H1 (cell line): Measurements from ENCODE around the gene NHS. TPM values are rescaled to one million over a fixed set of nuclear protein-coding genes. Genes with fewer than 3 reads are reported as not detected.

Experiments
- EGR1 ChIP-seq: IDR thresholded peaks from 2 replicates; pipeline ENCODE4 v1.6.1; 2011; ENCODE audit warnings: low read depth, low read length, borderline replicate concordance
- TAF1 ChIP-seq: IDR thresholded peaks from 2 replicates; pipeline ENCODE4 v1.6.1; 2011; ENCODE audit warnings: mild to moderate bottlenecking, low read depth, low read length
- polyA plus RNA-seq, 7 experiments: library from polyadenylated mRNA; depleted of rRNA in 3 of 7; stranded (reverse) in 5 of 7; unstranded in 2 of 7; fragments of >200 nt in 5 of 7; fragments of 200-250 nt in 2 of 7; gene quantifications; 1 replicate in 5 of 7; 2 replicates in 1 of 7; 4 replicates in 1 of 7; pipeline versions ENCODE4 v1.2.1 to v1.2.3, GENCODE V29; 2011 to 2013; ENCODE audit warnings: missing spikeins in 2 of 7, mixed read lengths in 2 of 7
- total RNA-seq: library from RNA; stranded (reverse); fragmentation: NEBNext Ultra II Directional; extraction: Animal tissue kit (Norgen Biotek cat#: 25700); gene quantifications from 2 replicates; pipeline ENCODE4 v1.2.1, GENCODE V29; 2021
- TF ChIP-seq, protein P1 (sequence below): fragments of 300-600 bp; sonication (generic); IDR thresholded peaks from 2 replicates; pipeline ENCODE4 v1.7.1; 2012; ENCODE audit warnings: low read length, moderate library complexity, mild to moderate bottlenecking, inconsistent platforms; ENCODE audit not compliant: insufficient replicate concordance

Gene NHS
- total and polyA plus RNA-seq, 2 of the 8 experiments (the other 6 are each of a cell fraction or from before 2014, with no cell fraction given), result 2.2 to 6.7 TPM

DNA sequence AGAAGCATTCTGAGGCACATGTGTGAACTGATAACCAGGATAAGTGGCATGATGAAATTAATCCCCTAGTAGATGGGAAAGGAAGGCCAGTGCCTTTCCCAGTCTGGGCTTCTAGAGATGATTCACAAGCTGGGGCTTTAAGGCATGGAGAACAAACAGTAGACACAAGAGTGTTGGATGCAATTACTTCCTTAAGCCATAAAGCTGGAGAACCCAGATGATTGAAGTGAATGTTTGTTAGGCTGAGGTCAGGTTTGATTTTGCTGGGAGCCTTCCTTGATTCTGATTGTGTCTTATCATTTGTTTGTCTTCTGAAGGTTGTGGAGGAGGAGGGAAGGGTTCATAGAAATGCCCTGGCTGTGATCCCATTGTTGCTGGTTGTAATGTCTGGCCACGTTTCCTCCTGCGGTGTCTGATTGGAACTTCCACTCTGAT is 125.2 kb downstream of the NHS start (continued):
- TF ChIP-seq, protein P1, sequence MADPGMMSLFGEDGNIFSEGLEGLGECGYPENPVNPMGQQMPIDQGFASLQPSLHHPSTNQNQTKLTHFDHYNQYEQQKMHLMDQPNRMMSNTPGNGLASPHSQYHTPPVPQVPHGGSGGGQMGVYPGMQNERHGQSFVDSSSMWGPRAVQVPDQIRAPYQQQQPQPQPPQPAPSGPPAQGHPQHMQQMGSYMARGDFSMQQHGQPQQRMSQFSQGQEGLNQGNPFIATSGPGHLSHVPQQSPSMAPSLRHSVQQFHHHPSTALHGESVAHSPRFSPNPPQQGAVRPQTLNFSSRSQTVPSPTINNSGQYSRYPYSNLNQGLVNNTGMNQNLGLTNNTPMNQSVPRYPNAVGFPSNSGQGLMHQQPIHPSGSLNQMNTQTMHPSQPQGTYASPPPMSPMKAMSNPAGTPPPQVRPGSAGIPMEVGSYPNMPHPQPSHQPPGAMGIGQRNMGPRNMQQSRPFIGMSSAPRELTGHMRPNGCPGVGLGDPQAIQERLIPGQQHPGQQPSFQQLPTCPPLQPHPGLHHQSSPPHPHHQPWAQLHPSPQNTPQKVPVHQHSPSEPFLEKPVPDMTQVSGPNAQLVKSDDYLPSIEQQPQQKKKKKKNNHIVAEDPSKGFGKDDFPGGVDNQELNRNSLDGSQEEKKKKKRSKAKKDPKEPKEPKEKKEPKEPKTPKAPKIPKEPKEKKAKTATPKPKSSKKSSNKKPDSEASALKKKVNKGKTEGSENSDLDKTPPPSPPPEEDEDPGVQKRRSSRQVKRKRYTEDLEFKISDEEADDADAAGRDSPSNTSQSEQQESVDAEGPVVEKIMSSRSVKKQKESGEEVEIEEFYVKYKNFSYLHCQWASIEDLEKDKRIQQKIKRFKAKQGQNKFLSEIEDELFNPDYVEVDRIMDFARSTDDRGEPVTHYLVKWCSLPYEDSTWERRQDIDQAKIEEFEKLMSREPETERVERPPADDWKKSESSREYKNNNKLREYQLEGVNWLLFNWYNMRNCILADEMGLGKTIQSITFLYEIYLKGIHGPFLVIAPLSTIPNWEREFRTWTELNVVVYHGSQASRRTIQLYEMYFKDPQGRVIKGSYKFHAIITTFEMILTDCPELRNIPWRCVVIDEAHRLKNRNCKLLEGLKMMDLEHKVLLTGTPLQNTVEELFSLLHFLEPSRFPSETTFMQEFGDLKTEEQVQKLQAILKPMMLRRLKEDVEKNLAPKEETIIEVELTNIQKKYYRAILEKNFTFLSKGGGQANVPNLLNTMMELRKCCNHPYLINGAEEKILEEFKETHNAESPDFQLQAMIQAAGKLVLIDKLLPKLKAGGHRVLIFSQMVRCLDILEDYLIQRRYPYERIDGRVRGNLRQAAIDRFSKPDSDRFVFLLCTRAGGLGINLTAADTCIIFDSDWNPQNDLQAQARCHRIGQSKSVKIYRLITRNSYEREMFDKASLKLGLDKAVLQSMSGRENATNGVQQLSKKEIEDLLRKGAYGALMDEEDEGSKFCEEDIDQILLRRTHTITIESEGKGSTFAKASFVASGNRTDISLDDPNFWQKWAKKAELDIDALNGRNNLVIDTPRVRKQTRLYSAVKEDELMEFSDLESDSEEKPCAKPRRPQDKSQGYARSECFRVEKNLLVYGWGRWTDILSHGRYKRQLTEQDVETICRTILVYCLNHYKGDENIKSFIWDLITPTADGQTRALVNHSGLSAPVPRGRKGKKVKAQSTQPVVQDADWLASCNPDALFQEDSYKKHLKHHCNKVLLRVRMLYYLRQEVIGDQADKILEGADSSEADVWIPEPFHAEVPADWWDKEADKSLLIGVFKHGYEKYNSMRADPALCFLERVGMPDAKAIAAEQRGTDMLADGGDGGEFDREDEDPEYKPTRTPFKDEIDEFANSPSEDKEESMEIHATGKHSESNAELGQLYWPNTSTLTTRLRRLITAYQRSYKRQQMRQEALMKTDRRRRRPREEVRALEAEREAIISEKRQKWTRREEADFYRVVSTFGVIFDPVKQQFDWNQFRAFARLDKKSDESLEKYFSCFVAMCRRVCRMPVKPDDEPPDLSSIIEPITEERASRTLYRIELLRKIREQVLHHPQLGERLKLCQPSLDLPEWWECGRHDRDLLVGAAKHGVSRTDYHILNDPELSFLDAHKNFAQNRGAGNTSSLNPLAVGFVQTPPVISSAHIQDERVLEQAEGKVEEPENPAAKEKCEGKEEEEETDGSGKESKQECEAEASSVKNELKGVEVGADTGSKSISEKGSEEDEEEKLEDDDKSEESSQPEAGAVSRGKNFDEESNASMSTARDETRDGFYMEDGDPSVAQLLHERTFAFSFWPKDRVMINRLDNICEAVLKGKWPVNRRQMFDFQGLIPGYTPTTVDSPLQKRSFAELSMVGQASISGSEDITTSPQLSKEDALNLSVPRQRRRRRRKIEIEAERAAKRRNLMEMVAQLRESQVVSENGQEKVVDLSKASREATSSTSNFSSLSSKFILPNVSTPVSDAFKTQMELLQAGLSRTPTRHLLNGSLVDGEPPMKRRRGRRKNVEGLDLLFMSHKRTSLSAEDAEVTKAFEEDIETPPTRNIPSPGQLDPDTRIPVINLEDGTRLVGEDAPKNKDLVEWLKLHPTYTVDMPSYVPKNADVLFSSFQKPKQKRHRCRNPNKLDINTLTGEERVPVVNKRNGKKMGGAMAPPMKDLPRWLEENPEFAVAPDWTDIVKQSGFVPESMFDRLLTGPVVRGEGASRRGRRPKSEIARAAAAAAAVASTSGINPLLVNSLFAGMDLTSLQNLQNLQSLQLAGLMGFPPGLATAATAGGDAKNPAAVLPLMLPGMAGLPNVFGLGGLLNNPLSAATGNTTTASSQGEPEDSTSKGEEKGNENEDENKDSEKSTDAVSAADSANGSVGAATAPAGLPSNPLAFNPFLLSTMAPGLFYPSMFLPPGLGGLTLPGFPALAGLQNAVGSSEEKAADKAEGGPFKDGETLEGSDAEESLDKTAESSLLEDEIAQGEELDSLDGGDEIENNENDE, result no peak
- TF ChIP-seq TAF1, result no peak
- TF ChIP-seq EGR1, result no peak
